GM19043 (cell line): ENCODE measurements around the gene EHBP1.

Experiments used
- ATAC-seq: cut with Tn5 transposase; IDR thresholded peaks from one replicate; pipeline ENCODE4 v1.9.1; 2021; ENCODE audit warnings: low read depth; ENCODE audit not compliant: unreplicated experiment

EHBP1 gene

GRCh38 chr2:62705007-62705829 is at the start of gene EHBP1:
TSS of gene EHBP1 (plus strand) at chr2:62705713. CDS start at chr2:62707192, 1,479 bp downstream.
- ATAC-seq: peak; percentile 91

- ATAC-seq: peak; percentile 50
Measured at GRCh38 chr2:62657783-62658182, 47.7 kb upstream of the EHBP1 start.

- no peak for ATAC-seq
Measured at GRCh38 chr2:62658891-62659290, 46.6 kb upstream of the EHBP1 start.

GRCh38 chr2:62660087-62660486 is 45.4 kb upstream of the EHBP1 start:
- peak; percentile 70 for ATAC-seq

- ATAC-seq: no peak
Measured at GRCh38 chr2:62660582-62661262, 44.8 kb upstream of the EHBP1 start.

GRCh38 chr2:62661263-62661635 is 44.3 kb upstream of the EHBP1 start:
- ATAC-seq: no peak

GRCh38 chr2:62662131-62662530 is 43.4 kb upstream of the EHBP1 start:
- no peak for ATAC-seq

GRCh38 chr2:62662554-62662953 is 43.0 kb upstream of the EHBP1 start:
- ATAC-seq: no peak

GRCh38 chr2:62663411-62663810 is 42.1 kb upstream of the EHBP1 start:
- no peak for ATAC-seq

- no peak for ATAC-seq
Measured at GRCh38 chr2:62663920-62664795, 41.4 kb upstream of the EHBP1 start.

GRCh38 chr2:62665446-62665845 is 40.1 kb upstream of the EHBP1 start:
- ATAC-seq: no peak

GRCh38 chr2:62669180-62669579 is 36.3 kb upstream of the EHBP1 start:
- no peak for ATAC-seq

- no peak for ATAC-seq
Measured at GRCh38 chr2:62672601-62673000, 32.9 kb upstream of the EHBP1 start.

- no peak for ATAC-seq
Measured at GRCh38 chr2:62675062-62675461, 30.5 kb upstream of the EHBP1 start.

- ATAC-seq: no peak
Measured at GRCh38 chr2:62685256-62685655, 20.3 kb upstream of the EHBP1 start.

GRCh38 chr2:62686012-62686685 is 19.4 kb upstream of the EHBP1 start:
- ATAC-seq: no peak

GRCh38 chr2:62687636-62688035 is 17.9 kb upstream of the EHBP1 start:
- no peak for ATAC-seq

GRCh38 chr2:62688771-62689170 is 16.7 kb upstream of the EHBP1 start:
- no peak for ATAC-seq

GRCh38 chr2:62691186-62691585 is 14.3 kb upstream of the EHBP1 start:
- ATAC-seq: no peak

GRCh38 chr2:62692225-62692624 is 13.3 kb upstream of the EHBP1 start:
- ATAC-seq: no peak

- no peak for ATAC-seq
Measured at GRCh38 chr2:62698653-62699052, 6.9 kb upstream of the EHBP1 start.
